COLO668 (cell line): ENCODE measurements around the gene KLK12.

ENCODE experiments used
- DNase-seq: peaks from one replicate; lab custom pipeline; 2025; ENCODE audit not compliant: unreplicated experiment; lab: John Stamatoyannopoulos, UW

Gene KLK12, protein sequence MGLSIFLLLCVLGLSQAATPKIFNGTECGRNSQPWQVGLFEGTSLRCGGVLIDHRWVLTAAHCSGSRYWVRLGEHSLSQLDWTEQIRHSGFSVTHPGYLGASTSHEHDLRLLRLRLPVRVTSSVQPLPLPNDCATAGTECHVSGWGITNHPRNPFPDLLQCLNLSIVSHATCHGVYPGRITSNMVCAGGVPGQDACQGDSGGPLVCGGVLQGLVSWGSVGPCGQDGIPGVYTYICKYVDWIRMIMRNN

DNA sequence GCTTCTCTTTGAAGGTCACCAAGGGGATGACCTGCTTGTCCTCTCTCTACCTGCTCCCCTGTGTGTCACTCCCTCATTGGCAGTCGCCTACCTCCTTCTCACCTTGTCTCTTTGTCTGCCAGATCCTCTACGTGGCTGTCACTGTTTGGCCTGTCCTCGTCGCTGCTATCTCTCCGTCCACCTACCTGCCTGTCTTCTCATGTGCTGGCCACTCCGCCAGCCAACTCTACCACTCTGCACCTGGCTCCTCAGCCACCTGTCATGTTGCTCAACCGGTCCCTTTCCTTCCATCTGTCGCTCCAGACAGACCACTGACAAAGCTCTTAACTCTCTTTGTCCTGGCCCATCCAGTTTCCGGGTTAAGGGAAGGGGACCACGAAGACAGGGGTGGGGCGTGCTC, at the start of gene KLK12:
TSS of gene KLK12 (minus strand) at position 299 of the 400 bp plus-strand sequence. CDS start 381 bp downstream, outside the sequence.
- peak; percentile 71 for DNase-seq

DNA sequence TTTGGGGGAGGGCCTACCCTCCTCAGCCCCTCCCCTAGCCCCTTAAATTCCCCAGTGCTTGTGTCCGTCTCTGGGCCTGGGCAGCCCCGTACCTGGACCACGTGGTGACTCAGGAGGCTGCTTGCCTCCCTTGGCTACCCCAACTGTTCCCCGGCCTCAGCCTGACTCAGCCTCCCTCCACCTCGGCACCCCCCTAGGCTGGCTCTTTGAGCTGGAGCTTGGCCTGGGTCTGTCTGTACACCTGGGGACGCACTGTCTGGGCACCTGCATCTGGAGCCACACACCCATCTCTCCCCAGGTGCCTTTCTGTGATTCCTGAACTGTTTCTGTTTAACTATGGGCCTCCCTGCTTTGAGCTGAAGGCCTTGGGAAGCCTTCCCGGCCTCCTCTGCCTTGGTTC, 49.7 kb upstream of the KLK12 start:
- DNase-seq: no peak

DNA sequence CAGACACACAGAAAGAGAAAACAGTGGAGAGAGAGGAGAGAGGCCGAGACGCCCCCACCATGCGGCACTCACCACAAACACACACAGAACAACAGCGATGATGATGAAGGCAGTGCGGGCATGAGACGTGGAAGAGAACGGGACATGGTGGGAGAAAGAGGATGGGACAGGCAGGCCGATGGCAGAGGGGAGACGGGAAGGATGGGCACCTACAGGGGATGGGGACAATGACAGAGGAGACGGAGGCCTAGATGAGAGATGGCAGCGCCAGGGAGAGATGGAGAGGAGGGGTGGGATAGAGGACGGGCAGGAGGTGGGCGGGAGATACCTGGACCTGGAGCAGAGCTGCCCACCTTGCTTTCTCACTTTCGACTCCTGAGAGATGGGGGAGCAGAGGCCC, 49.0 kb upstream of the KLK12 start:
- DNase-seq: no peak

DNA sequence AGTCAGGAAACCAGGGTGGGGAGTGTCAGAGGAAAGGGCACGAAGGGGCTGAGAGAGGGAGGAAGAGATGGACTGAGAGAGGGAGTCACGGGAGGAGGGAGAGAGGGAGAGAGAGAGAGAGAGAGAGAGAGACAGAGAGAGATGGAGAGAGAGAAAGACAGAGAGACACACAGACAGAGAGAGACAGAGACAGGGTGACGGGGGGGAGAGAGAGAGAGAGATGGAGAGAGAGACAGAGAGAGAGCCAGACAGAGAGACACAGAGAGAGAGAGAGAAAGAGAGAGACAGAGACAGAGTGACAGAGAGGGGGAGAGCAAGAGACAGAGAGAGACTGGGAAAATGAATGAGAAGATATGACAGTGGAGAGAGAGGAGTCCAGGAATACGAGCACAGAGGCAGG, 48.4 kb upstream of the KLK12 start:
- DNase-seq: no peak

DNA sequence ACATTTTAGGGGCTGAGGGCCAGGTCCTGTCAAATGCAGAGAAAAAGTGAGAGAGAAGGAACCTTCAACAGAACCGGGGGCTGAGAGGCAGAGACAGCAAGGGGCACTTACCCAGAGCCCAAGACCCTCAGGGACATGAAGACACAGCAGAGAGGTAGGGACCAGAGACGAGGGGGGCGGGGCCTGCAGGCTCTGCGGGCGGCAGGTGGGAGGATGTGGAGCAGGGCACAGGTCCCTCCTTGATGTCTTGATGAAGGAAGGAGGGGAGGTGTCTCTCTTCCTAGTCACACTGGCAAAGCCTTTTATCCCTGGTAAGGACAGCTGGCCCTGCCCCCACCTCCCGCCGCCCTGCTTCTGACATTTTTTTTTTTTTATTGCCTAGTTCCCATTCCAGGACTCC, 47.8 kb upstream of the KLK12 start, which contains the start of gene KLK14:
TSS of gene KLK14 (minus strand) at position 277 of the 400 bp plus-strand sequence. CDS start at position 4, 273 bp downstream.
- no peak for DNase-seq

DNA sequence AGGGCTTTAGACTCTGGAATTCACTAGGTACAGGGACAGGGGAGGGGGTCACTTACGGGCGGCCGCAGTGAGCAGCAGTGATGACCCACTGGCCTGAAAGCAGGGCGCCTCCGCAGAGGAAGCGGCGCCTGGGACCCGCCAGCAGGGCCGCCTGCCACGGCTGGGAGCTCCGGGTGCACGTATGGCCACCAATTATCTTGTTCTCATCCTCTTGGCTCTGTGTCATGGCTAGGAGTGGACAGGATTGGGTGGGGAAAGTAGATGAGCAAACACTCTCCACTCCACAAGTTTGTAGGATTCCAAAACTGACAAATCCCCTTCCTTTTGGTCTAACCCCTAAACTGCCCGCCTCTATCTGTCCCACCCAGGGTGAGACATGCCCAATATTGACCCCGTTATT, 46.7 kb upstream of the KLK12 start:
- no peak for DNase-seq

DNA sequence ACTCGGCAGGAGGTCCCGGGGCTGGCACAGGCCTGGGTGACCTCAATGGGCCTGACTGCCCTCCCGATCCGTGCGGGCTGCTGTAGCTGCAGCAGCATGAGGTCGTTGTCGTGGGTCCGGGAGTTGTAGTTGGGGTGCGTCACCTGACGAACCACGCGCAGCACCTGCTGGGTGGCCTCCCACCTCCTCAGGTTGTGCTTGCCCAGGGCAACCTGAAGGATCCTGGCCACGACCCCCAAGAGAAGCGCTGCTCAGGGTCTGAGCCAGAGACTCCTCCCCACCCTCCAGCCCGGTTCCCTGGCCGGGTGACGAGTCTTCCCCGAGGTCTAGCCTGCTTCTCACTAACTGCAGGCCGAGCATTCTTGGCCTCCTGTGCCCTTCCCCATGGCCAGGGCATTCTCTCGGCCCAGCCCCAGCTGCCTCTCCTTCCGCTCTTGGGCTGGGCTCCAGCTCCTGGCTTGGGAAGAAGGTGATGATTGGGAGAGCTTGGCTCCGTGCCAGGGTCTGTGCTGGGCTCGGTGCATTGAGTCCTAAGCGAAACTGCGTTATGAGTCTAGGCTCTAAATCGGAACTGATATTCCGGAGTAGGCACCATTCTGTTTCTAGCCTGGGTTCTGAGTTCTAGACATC, 44.8 kb upstream of the KLK12 start:
- peak; percentile 66 for DNase-seq

DNA sequence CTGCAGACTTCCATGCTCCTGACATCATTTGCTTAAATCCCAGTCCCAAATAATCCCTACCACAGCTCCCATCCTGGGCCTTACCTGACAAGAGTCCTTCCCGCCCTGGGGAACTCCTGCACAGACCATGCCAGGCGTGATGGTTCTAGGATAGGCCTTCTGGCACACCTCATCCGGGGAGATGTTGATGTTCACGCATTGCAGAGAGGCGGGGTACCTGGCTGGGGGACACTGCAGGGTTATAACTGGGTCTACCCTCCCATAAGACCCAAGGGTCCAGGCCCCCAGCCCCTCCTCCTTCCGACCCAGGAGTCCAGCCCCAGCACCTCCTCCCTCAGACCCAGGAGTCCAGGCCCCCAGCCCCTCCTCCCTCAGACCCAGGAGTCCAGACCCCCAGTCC, 43.9 kb upstream of the KLK12 start:
- no peak for DNase-seq

DNA sequence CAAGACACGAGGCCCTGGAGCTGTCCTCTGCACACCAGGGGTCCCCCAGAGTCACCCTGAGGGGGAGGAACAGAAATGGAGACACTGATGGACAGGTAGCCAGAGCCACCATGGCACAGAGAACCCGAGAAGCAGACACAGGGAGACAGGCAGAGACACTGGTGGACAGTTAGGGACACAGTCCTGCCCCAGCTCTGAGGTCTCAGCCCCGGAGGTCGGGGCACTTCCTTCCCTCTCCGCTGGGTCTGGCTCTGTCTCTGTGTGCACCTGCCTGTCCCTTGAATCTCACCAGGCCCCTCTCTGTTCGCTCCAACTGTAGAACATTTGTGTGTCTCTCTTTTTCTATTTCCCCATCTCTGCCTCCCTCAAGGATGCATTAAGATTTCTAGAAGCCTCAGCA, 43.3 kb upstream of the KLK12 start:
- DNase-seq: no peak

DNA sequence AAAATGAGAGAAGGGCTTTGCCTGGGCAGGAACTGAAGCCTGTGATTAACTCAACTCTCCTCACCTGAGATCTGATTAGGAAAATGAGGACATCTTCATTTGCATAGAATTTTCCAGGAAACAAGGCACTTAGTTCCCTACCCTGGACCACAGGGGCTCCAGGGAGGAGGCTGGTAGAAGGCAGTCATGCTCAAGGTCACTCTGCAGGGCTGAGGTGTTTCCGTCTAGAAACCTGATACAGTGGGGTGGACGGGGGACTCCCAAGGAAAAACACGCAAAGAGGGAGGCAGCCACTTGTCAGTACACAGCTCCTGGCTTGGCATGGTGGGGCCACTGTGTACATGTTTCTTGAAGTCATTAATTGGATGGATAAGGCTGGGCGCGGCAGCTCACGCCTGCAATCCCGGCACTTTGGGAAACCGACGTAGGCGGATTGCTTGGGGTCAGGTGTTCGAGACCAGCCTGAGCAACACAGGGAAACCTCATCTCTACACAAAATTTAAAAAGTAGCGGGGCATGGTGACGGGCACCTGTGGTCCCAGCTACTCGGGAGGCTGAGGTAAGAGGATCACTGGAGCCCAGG, 41.9 kb upstream of the KLK12 start:
- DNase-seq: no peak

DNA sequence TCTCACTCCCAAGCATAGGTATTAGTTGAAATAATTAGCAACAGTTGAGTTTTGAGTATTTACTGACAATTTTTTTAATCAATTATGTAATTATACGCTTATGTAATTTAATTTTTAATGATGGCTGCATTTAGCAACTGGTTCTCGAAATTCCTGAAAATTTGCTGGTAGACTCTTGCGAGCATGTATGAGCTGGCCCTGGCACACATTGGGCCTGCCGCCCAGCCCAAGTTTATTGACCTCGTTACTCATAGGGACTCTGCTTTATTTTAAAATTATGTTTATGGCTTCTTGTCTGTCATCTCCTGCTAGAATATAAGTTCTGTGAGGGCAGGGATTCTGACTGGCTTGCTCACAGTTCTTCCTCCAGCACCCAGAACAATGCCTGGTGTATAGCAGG, 41.2 kb upstream of the KLK12 start:
- no peak for DNase-seq

DNA sequence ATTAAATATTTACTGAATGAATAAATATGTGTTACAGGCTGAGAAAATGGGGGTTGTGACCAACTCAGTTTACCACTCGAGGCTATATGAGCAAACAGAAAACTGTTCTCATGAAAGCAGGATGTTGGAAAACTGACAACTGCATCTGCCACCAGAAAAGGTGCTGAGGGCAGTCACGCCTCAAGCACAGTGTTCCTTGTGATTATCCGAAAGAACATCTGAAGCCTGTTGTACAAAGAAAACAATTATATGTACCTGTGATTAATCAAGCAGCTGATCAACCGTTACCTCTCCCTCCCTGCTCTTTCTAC, 36.2 kb upstream of the KLK12 start:
- DNase-seq: peak; percentile 32

DNA sequence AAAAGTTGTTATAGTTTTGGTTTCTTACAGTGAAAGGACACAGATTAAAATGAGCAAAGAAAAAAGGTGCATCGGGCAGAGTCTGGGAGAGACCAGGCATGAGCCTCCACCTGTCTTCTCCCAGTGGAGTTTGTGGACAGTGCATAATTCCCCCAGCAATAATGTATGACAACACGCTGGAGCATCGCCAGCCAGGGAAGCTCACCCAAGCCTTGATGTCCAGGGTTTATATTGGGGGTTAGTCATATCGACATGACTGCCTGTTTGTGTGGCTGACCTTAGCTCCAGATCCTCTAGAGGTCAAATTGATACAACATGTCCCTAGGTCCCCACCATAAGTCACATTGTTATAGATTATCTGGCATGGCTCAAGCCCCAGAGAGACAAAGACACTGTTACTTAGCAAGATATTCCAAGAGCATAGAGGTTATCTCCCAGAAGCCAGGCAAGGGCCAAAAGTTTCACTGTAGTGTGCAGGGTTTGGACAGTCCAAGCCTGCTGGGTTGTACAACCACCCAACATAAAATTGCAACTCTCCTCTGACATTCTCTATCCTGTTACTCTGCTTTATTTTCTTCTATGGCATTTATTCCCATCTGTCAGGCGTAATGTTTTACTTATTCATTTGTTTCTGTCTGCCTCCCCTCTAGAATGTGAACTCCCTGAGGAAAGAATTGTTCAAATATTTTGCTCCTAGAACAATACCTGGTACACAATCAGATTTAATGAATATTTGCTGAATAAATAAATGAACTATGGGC, 35.7 kb upstream of the KLK12 start:
- DNase-seq: peak; percentile 42

DNA sequence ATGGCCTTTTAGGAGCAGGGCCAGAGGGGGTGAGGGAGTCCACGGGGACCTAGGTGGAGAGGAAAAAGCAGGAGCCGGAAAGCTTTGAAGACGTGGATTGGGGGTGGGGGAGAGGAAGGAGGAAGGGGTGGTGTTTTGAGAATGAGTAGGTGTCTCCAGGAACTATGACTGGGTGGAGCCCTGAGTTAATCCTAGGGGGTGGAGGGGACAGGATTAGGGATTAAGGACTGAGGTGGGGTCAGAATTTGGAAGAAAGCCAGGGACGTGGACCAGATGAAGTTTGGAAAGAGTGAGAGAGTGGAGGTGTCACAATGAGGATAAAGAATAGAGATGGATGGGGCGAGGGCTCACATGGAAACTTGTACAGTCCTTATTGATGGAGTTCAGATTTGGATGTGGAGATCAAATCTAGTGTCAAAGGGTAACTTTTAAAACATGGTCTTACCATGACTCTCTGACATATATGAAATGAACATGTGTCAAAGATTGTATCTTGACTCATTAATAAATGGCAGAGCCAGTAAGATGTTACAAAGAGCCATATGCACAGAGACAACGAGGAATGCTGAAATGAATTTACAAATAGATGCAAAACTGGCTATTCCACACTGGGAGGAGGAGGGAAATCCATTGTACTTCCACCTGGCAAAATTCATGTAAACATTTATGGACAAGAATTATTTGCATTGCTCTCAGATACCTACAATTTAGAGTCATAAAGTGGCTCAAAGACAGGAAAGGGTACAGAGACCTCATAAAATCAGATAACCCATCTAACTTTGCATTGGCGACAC, 31.8 kb upstream of the KLK12 start:
- DNase-seq: no peak

DNA sequence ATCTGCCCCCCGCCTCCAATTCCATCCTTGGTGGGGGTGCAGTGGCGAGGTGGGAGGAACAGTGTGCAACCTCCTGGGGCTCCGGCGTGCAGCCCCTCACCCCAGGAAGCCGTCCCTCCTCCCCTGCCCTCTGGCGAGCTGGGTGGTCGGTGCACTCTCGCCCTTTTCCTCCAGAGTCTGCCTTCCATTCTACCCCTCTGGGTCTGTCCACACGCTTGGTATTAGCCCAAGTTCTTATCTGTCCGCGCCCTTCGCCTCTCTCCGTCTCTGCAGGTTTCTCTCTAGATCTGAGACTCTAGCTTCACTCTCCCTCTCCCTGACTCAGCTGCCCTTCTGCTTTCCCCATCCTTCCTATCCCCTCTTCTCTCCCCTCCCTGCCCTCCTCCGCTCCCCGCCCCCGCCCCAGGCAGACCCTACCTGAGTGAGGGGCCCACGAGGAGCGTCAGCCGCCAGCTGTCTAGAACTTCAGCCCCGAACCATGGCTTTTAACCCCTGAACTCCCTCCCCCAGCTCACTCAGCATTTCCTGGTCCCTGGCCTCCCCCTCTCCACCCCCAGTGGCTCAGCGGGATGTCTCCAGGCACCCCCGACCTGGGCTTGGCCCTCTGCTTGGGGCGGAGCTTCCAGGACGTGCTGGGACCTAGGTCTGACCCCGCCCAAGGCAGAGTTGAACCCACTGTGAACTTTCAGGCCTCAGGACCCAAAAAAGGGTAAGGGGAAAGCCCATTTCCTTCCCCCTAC, 30.6 kb upstream of the KLK12 start:
- no peak for DNase-seq

DNA sequence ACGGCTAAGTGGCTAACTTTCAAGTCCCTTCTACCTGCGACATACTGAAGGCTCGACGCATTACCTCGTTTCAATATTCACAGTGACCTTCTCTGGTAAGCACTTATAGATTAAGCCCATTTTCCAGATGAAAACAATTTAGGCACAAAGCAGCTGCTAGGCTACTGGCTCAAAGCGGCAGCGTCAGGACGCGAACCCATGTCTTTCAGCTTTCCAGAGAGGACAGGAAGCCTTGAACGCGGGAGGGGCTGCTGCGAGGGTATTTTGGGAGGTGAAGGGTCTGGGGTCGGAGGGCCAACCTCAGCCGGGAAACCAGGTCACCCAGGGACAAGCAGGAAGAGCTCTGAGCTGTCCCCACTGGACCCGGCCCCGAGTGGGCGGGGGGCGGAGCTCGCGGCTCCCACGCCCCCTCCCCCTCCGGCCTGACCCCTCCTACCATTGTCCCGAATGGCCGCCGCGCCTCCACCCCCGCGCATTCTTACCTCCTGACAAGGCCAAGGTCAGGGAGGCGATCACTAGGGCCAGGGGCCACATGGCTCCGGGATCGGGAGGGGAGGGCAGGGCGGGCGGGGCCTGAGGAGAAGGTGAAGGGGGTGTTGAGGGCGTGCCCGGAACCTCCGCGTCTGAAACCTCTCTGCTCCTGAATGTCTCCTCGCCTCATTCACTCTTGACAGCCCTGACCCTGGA, 29.9 kb upstream of the KLK12 start, which contains the start of gene KLK13:
TSS of gene KLK13 (minus strand) at position 559 of the 687 bp plus-strand sequence. CDS start at position 534, 25 bp downstream.
- DNase-seq: no peak

DNA sequence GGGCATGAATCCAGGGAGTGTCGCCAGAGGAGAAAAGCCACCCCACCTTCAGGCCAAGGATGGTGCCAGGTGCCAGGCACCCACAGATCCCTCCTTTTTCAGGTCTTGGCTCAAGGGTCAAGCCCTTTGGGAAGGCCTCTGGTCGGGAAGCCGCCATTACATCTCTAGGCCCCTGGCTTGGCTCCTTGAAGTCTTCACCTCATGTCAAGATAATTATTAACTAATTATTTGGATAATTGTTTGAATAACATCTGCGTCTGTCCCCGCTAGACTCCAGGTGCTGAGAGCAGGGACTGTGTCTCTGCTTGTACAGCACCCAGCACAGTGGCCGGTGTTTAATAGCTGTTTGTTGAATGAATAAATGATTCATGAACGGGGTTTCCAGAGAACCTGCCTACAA, 28.9 kb upstream of the KLK12 start:
- no peak for DNase-seq

DNA sequence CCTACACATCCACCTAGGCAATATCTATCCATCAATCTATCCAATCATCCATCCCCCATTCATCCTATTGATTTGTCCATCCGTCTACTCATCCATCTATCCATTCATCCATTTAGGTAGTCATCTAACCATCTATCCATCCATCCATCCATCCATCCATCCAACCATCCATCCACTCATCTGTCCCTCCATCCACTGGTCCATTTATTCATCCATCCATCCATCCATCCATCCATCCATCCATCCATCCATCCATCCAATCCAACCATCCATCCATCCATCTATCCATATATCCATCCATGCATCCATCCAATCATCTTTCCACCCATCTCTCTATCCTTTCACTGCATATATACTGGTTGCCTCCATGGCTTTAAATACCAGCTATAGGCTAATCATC, 26.2 kb upstream of the KLK12 start:
- DNase-seq: no peak

DNA sequence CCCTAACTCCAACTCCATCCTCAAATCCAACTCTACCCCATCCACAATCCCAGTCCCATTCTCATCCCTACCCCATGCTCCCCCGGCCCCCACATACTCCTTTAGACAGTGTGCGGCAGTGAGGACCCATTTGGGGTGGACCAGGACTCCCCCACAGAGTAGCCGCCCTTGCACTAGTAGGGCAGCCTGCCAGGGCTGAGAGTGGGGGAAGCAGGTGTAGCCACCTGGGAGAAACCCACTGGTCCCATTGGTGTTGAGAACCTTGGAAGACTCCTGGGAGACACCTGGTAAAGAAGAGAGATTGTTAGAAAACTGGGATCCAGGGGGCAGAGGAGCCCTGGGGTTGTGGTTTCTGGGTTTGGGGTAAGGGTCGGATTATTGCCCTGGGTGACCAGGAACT, 25.5 kb upstream of the KLK12 start:
- DNase-seq: no peak

DNA sequence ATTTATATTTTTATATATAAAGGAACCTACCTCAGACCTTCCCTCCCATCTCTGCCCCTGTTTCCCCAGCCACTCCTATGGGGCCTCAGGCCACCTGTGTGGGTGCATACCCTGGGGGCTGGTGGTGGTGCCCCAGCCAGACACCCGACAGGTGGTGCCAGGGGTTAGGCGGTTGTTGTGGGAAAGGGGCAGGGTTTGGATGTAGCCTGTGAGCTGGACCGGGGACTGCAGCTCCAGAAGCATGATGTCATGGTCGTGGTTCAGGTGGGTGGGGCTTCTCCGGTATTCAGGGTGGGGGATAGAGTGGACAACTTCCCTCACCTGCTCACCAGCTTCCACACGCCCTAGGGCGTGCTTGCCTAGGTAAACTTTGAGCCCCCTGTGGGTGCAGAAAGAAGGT, 24.9 kb upstream of the KLK12 start:
- DNase-seq: peak; percentile 16
